Vagina (tissue), 2 donors: ENCODE measurements around the gene NME3. TPM values are rescaled to one million over a fixed set of nuclear protein-coding genes. Genes with fewer than 3 reads are reported as not detected.

Experiments
- DNase-seq, 2 donors: peaks; one replicate each; pipeline ENCODE4 v3.0.0-alpha.2; 2017; ENCODE audit errors: extremely low spot score in 2 of 2
- H3K27ac ChIP-seq: fragments of 200-600 bp; sonication (generic); one replicate; pipeline ENCODE4 v1.5.1; 2019
- H3K27me3 ChIP-seq: fragments of 200-600 bp; sonication (generic); one replicate; pipeline ENCODE4 v1.5.1; 2019
- H3K36me3 ChIP-seq, 2 donors: fragments of 200-600 bp; sonication (generic); one replicate each; pipeline ENCODE4 v1.5.1; 2017 to 2019
- H3K4me1 ChIP-seq: fragments of 200-600 bp; sonication (generic); one replicate; pipeline ENCODE4 v1.5.1; 2019
- H3K4me3 ChIP-seq, 2 donors: fragments of 200-600 bp; sonication (generic); 1 replicate in 1 of 2; 2 replicates in 1 of 2; pipeline ENCODE4 v1.5.1; 2016 to 2019
- H3K9me3 ChIP-seq: fragments of 200-600 bp; sonication (generic); one replicate; pipeline ENCODE4 v1.5.1; 2019
- POLR2A ChIP-seq, 2 donors: fragments of 450-650 bp; IDR thresholded peaks; one replicate each; pipeline ENCODE4 v1.6.1; 2017; ENCODE audit warnings: antibody characterized with exemption in 2 of 2, mild to moderate bottlenecking in 2 of 2, moderate library complexity in 2 of 2
- POLR2AphosphoS5 ChIP-seq, 2 donors: sonication (generic); formaldehyde crosslinking; IDR thresholded peaks; one replicate each; pipeline ENCODE4 v1.9.0; 2017; ENCODE audit warnings: antibody characterized with exemption in 2 of 2, mild to moderate bottlenecking in 2 of 2, low read depth in 1 of 2; ENCODE audit not compliant: insufficient read depth in 1 of 2
- intact Hi-C: fragments of 100-400 bp; cut with DNase I; formaldehyde crosslinking; loops from one replicate; pipeline ENCODE4 v1.15.1; 2023
- total RNA-seq: library from RNA; depleted of rRNA; stranded (reverse); fragments of >200 nt; gene quantifications from one replicate; pipeline ENCODE4 v1.2.3, GENCODE V29; 2016
- TF ChIP-seq, protein P1 (sequence below), 3 experiments: fragments of 450-650 bp in 2 of 3; fragments of 200-600 bp in 1 of 3; sonication (generic) in 1 of 3; IDR thresholded peaks; one replicate each; pipeline ENCODE4 v1.5.1; 2017 to 2019; ENCODE audit warnings: antibody characterized with exemption in 3 of 3, mild to moderate bottlenecking in 2 of 3, moderate library complexity in 2 of 3

NME3 gene
- total RNA-seq, 1 donor from 2014 or later, result 96.0 TPM

GRCh38 chr16:1763521-1764511 is 7.5 kb downstream of the NME3 start:
- no peaks in the 10 kb centered on the region for H3K27me3 ChIP-seq
- peaks cover 0 to 72% of the 10 kb centered on the region in 2 donors for H3K36me3 ChIP-seq
- TF ChIP-seq, protein P1, sequence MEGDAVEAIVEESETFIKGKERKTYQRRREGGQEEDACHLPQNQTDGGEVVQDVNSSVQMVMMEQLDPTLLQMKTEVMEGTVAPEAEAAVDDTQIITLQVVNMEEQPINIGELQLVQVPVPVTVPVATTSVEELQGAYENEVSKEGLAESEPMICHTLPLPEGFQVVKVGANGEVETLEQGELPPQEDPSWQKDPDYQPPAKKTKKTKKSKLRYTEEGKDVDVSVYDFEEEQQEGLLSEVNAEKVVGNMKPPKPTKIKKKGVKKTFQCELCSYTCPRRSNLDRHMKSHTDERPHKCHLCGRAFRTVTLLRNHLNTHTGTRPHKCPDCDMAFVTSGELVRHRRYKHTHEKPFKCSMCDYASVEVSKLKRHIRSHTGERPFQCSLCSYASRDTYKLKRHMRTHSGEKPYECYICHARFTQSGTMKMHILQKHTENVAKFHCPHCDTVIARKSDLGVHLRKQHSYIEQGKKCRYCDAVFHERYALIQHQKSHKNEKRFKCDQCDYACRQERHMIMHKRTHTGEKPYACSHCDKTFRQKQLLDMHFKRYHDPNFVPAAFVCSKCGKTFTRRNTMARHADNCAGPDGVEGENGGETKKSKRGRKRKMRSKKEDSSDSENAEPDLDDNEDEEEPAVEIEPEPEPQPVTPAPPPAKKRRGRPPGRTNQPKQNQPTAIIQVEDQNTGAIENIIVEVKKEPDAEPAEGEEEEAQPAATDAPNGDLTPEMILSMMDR (IDR thresholded peaks at IDR 0.05), result no peak
- TF ChIP-seq POLR2A (IDR thresholded peaks at IDR 0.05) (no peak), POLR2AphosphoS5 (IDR thresholded peaks at IDR 0.05; ENCODE audit: insufficient read depth in 1 of 2, low read depth in 1 of 2) (no peak)
- no peak overlapping the region for H3K27ac ChIP-seq
- no peaks in the 10 kb centered on the region for H3K9me3 ChIP-seq
- no peak overlapping the region for H3K4me3 ChIP-seq
- H3K4me1 ChIP-seq, result no peaks in the 10 kb centered on the region
- intact Hi-C loops, result no loop called here
- no peak for DNase-seq

DNA sequence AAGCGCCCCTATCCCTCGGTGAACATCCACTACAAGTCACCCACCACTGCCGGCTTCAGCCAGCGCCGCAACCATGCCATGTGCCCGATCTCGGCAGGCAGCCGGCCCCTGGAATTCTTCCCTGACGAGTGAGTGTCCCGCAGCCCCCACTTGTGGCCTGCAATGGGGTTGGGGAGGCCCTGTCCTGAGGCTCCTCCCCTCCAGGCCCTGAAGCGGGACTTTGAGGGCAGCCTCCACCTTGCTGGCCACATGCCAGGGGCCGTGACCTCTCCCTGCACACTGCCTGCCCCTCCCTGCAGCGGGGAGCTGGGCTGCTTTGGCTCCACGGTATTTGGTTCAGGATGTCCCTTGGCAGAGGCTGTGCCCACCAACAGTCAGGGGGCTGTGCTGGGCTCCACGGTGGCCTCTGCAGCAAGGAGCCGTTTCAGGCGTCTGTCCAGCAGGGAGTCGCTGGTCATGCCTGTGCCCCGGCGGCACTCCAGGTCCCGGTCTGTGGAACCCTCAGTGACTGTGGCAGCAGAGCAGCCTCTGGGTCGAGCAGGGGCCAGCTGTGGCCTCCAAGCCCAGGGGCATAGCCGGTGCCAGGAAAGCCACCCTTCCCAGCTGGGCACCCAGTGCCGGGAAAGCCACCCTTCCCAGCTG is 8.3 kb downstream of the NME3 start:
- peaks cover 0 to 73% of the 10 kb centered on the region in 2 donors for H3K36me3 ChIP-seq
- no peaks in the 10 kb centered on the region for H3K27me3 ChIP-seq
- no peaks in the 10 kb centered on the region for H3K9me3 ChIP-seq
- intact Hi-C loops, result no loop called here
- TF ChIP-seq, protein P1 (IDR thresholded peaks at IDR 0.05), result no peak
- no peak for TF ChIP-seq POLR2A (IDR thresholded peaks at IDR 0.05)
- TF ChIP-seq POLR2AphosphoS5 (IDR thresholded peaks at IDR 0.05; ENCODE audit: insufficient read depth in 1 of 2, low read depth in 1 of 2), result no peak
- H3K4me1 ChIP-seq, result no peaks in the 10 kb centered on the region
- no peak overlapping the region for H3K27ac ChIP-seq
- no peak overlapping the region for H3K4me3 ChIP-seq
- DNase-seq, result no peak

DNA sequence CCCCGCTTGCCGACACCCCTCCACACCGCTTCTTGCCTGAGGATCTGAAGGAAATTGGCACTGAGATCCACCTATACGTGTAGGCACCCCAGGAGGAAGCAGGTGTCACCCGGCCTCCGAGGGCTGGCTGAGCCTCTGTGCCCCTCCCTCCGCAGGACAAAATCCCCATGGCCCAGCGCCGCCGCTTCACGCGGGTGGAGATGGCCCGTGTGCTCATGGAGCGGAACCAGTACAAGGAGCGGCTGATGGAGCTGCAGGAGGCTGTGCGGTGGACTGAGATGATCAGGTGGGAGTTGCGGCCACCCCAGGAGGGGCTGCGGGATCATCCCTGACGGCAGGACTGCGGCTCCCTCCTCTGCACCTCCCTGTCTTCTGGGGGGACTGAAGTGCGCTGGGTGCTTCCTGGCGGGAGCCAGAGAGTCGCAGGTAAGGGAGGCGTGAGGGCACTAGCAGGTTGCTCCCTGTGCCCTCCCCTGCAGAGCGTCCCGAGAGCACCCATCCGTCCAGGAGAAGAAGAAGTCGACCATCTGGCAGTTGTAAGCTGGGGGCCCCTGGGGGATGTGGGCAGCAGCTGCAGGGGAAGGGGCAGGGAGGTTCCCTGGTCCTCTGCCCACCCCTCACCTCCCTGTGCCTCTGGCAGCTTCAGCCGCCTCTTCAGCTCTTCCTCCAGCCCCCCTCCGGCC is 9.0 kb downstream of the NME3 start:
- Histone ChIP-seq H3K27me3 (no peaks in the 10 kb centered on the region), H3K4me3 (no peak overlapping the region), H3K9me3 (no peaks in the 10 kb centered on the region), H3K36me3 (peaks cover 0 to 74% of the 10 kb centered on the region in 2 donors), H3K4me1 (no peaks in the 10 kb centered on the region), H3K27ac (no peak overlapping the region)
- DNase-seq, result no peak
- TF ChIP-seq POLR2A (IDR thresholded peaks at IDR 0.05), result no peak
- intact Hi-C loops, result no loop called here

- no peaks in the 10 kb centered on the region for H3K9me3 ChIP-seq
- H3K27me3 ChIP-seq, result no peaks in the 10 kb centered on the region
- peaks cover 0 to 74% of the 10 kb centered on the region in 2 donors for H3K36me3 ChIP-seq
- no peak overlapping the region for H3K4me3 ChIP-seq
- no peak for DNase-seq
- H3K27ac ChIP-seq, result no peak overlapping the region
- no peaks in the 10 kb centered on the region for H3K4me1 ChIP-seq
- intact Hi-C loops, result no loop called here
- TF ChIP-seq POLR2AphosphoS5 (IDR thresholded peaks at IDR 0.05; ENCODE audit: insufficient read depth in 1 of 2, low read depth in 1 of 2) (no peak), POLR2A (IDR thresholded peaks at IDR 0.05) (no peak)
- TF ChIP-seq, protein P1 (IDR thresholded peaks at IDR 0.05), result no peak
Measured at GRCh38 chr16:1761751-1762150, 9.6 kb downstream of the NME3 start.

- peaks cover 0 to 68% of the 10 kb centered on the region in 2 donors for H3K36me3 ChIP-seq
- intact Hi-C loops, result no loop called here
- no peak for DNase-seq
Measured at GRCh38 chr16:1760911-1761310, 10.4 kb downstream of the NME3 start.

More at GRCh38 chr16:1760911-1761310, 10.4 kb downstream of the NME3 start:
- TF ChIP-seq POLR2AphosphoS5 (IDR thresholded peaks at IDR 0.05; ENCODE audit: insufficient read depth in 1 of 2, low read depth in 1 of 2) (no peak), POLR2A (IDR thresholded peaks at IDR 0.05) (no peak)
- TF ChIP-seq, protein P1 (IDR thresholded peaks at IDR 0.05), result no peak
- no peaks in the 10 kb centered on the region for H3K27me3 ChIP-seq
- no peaks in the 10 kb centered on the region for H3K9me3 ChIP-seq
- no peaks in the 10 kb centered on the region for H3K4me1 ChIP-seq
- H3K27ac ChIP-seq, result no peak overlapping the region
- no peak overlapping the region for H3K4me3 ChIP-seq
